H1 (cell line): Measurements from ENCODE around the gene SOD2. TPM values are rescaled to one million over a fixed set of nuclear protein-coding genes. Genes with fewer than 3 reads are reported as not detected.

Experiments
- CTCF ChIA-PET: fragments of 300-600 bp; sonication (Branson Sonifier 250); formaldehyde crosslinking; loops from one replicate; lab custom pipeline; 2021; ENCODE audit not compliant: partially characterized antibody; lab: Charles Lee
- POLR2A ChIA-PET: fragments of 300-600 bp; sonication (Branson Sonifier 250); formaldehyde crosslinking; loops from one replicate; lab custom pipeline; 2021; ENCODE audit warnings: inconsistent platforms; ENCODE audit not compliant: partially characterized antibody; lab: Charles Lee
- DNase-seq, 2 experiments: peaks; one replicate each; pipeline versions ENCODE4 v3.0.0 to v3.0.0-alpha.2; 2010 to 2022; ENCODE audit warnings: low spot score in 2 of 2, low read depth in 1 of 2, mixed read lengths in 1 of 2
- FAIRE-seq: peaks from 2 replicates; lab custom pipeline; 2011; peaks lifted over from hg19 to GRCh38; lab: Jason Lieb, UNC
- H2AFZ ChIP-seq: 2 replicates; pipeline ENCODE4 v1.8.1; 2012; ENCODE audit warnings: low read length, inconsistent platforms
- H2AK5ac ChIP-seq: 2 replicates; pipeline ENCODE4 v1.6.1; 2013; ENCODE audit warnings: low read depth, low read length
- H2BK120ac ChIP-seq: replicated peaks from 2 replicates; pipeline ENCODE3; 2013; ENCODE audit warnings: low read depth, low read length, inconsistent platforms
- H2BK12ac ChIP-seq: 2 replicates; pipeline ENCODE4 v1.6.1; 2013; ENCODE audit warnings: low read depth, low read length
- H2BK15ac ChIP-seq: 2 replicates; pipeline ENCODE4 v1.6.1; 2013; ENCODE audit warnings: low read length
- H2BK20ac ChIP-seq: 2 replicates; pipeline ENCODE4 v1.6.1; 2013; ENCODE audit warnings: low read length
- H2BK5ac ChIP-seq: 2 replicates; pipeline ENCODE4 v1.6.1; 2013; ENCODE audit warnings: low read depth, low read length
- H3K14ac ChIP-seq: 2 replicates; pipeline ENCODE4 v1.6.1; 2013; ENCODE audit warnings: inconsistent platforms; ENCODE audit not compliant: insufficient read length
- H3K18ac ChIP-seq: 2 replicates; pipeline ENCODE4 v1.6.1; 2013; ENCODE audit warnings: low read length; ENCODE audit errors: extremely low read depth
- H3K23ac ChIP-seq: 2 replicates; pipeline ENCODE4 v1.6.1; 2013; ENCODE audit warnings: inconsistent platforms; ENCODE audit not compliant: insufficient read length
- H3K23me2 ChIP-seq: 2 replicates; pipeline ENCODE4 v1.6.1; 2013; ENCODE audit warnings: low read depth, low read length
- H3K27ac ChIP-seq: 2 replicates; pipeline ENCODE4 v1.6.1; 2011; ENCODE audit warnings: low read depth, low read length, inconsistent platforms
- H3K27me3 ChIP-seq, 4 experiments: replicated peaks in 1 of 4; 1 replicate in 1 of 4; 2 replicates in 3 of 4; pipeline versions ENCODE4 v1.6.1 to v1.8.1; 2011 to 2013; ENCODE audit warnings: low read length in 3 of 4, mild to moderate bottlenecking in 3 of 4, inconsistent platforms in 2 of 4, mixed read lengths in 2 of 4, moderate library complexity in 1 of 4; ENCODE audit not compliant: control insufficient read depth in 3 of 4, insufficient read depth in 3 of 4; ENCODE audit errors: extremely low read depth in 1 of 4
- H3K36me3 ChIP-seq, 4 experiments: 2 replicates each; pipeline versions ENCODE4 v1.6.1 to v1.8.1; 2011 to 2013; ENCODE audit warnings: mild to moderate bottlenecking in 4 of 4, low read length in 3 of 4, moderate library complexity in 2 of 4, control low read depth in 1 of 4, inconsistent platforms in 1 of 4; ENCODE audit not compliant: insufficient read depth in 4 of 4, control insufficient read depth in 2 of 4
- H3K4ac ChIP-seq: replicated peaks from 2 replicates; pipeline ENCODE3; 2013; ENCODE audit warnings: low read length, low read depth, mixed read lengths, inconsistent platforms; ENCODE audit not compliant: insufficient read length
- H3K4me1 ChIP-seq, 4 experiments: replicated peaks in 1 of 4; 1 replicate in 1 of 4; 2 replicates in 3 of 4; pipeline versions ENCODE4 v1.6.1 to v1.8.1; 2011 to 2013; ENCODE audit warnings: low read length in 3 of 4, inconsistent platforms in 2 of 4, mixed read lengths in 1 of 4; ENCODE audit not compliant: insufficient read depth in 4 of 4, control insufficient read depth in 3 of 4
- H3K4me2 ChIP-seq, 2 experiments: 2 replicates each; pipeline versions ENCODE4 v1.6.1 to v1.8.1; 2011 to 2013; ENCODE audit warnings: low read depth in 2 of 2, low read length in 2 of 2, control low read depth in 1 of 2, inconsistent platforms in 1 of 2, mild to moderate bottlenecking in 1 of 2; ENCODE audit not compliant: insufficient read depth in 1 of 2
- H3K4me3 ChIP-seq, 4 experiments: fragments of 200-600, 300-600 bp in 1 of 4; sonication (generic), shearing (Covaris generic), sonication (Bioruptor Twin) in 1 of 4; 2 replicates each; pipeline versions ENCODE4 v1.5.1 to v1.8.1; 2011 to 2016; ENCODE audit warnings: low read length in 4 of 4, low read depth in 3 of 4, control low read depth in 2 of 4, inconsistent platforms in 2 of 4, mild to moderate bottlenecking in 2 of 4, mixed read lengths in 1 of 4, moderate library complexity in 1 of 4; ENCODE audit not compliant: insufficient read depth in 2 of 4; ENCODE audit errors: extremely low read depth in 1 of 4
- H3K56ac ChIP-seq: replicated peaks from 2 replicates; pipeline ENCODE3; 2013; ENCODE audit warnings: low read depth, mild to moderate bottlenecking, mixed read lengths, low read length, inconsistent platforms; ENCODE audit not compliant: insufficient read length
- H3K79me1 ChIP-seq: 2 replicates; pipeline ENCODE4 v1.6.1; 2013; ENCODE audit warnings: low read depth, low read length, control low read depth
- H3K79me2 ChIP-seq, 2 experiments: 2 replicates each; pipeline versions ENCODE4 v1.6.1 to v1.8.1; 2012 to 2013; ENCODE audit warnings: low read length in 2 of 2, mild to moderate bottlenecking in 2 of 2, inconsistent platforms in 1 of 2; ENCODE audit not compliant: insufficient read depth in 2 of 2, control insufficient read depth in 1 of 2
- H3K9ac ChIP-seq, 4 experiments: replicated peaks in 1 of 4; 1 replicate in 1 of 4; 2 replicates in 3 of 4; pipeline versions ENCODE4 v1.6.1 to v1.8.1; 2011 to 2013; ENCODE audit warnings: low read depth in 3 of 4, low read length in 3 of 4, control low read depth in 2 of 4, mild to moderate bottlenecking in 2 of 4, moderate library complexity in 2 of 4, inconsistent platforms in 1 of 4; ENCODE audit errors: extremely low read depth in 1 of 4
- H3K9me3 ChIP-seq, 2 experiments: 2 replicates each; pipeline versions ENCODE4 v1.6.1 to v1.8.1; 2012 to 2013; ENCODE audit warnings: mild to moderate bottlenecking in 2 of 2, moderate library complexity in 2 of 2, control low read depth in 1 of 2, inconsistent platforms in 1 of 2, low read depth in 1 of 2, low read length in 1 of 2, mixed read lengths in 1 of 2; ENCODE audit not compliant: insufficient read depth in 2 of 2
- H4K20me1 ChIP-seq, 2 experiments: replicated peaks in 1 of 2; 2 replicates each; pipeline versions ENCODE3 to v1.8.1; 2011 to 2013; ENCODE audit warnings: inconsistent platforms in 2 of 2, low read length in 2 of 2, mild to moderate bottlenecking in 1 of 2; ENCODE audit not compliant: insufficient read depth in 2 of 2, control insufficient read depth in 1 of 2
- H4K5ac ChIP-seq: 2 replicates; pipeline ENCODE4 v1.6.1; 2013; ENCODE audit warnings: low read length, low read depth, mixed read lengths, inconsistent platforms; ENCODE audit not compliant: insufficient read length
- H4K8ac ChIP-seq: 2 replicates; pipeline ENCODE4 v1.8.0; 2013; ENCODE audit warnings: mild to moderate bottlenecking, moderate library complexity, low read length, inconsistent platforms; ENCODE audit not compliant: insufficient read depth; ENCODE audit errors: extremely low read depth
- H4K91ac ChIP-seq: replicated peaks from 2 replicates; pipeline ENCODE3; 2013; ENCODE audit warnings: low read length, mixed read lengths, inconsistent platforms; ENCODE audit not compliant: insufficient read length
- CHD1 ChIP-seq: IDR thresholded peaks from 2 replicates; pipeline ENCODE4 v1.6.1; 2012; ENCODE audit warnings: low read depth, low read length, improper control_type of control experiment
- E2F6 ChIP-seq: IDR thresholded peaks from 2 replicates; pipeline ENCODE4 v1.6.1; 2012; ENCODE audit warnings: inconsistent platforms
- HDAC2 ChIP-seq, 2 experiments: fragments of 300-600 bp in 1 of 2; sonication (generic) in 1 of 2; IDR thresholded peaks; 2 replicates each; pipeline ENCODE4 v1.6.1; 2011 to 2012; ENCODE audit warnings: low read depth in 2 of 2, low read length in 2 of 2, mild to moderate bottlenecking in 2 of 2, moderate library complexity in 2 of 2, borderline replicate concordance in 1 of 2, inconsistent platforms in 1 of 2
- KDM4A ChIP-seq: IDR thresholded peaks from one replicate; pipeline ENCODE4 v1.7.1; 2012; ENCODE audit warnings: low read depth, mild to moderate bottlenecking, moderate library complexity, low read length, inconsistent platforms; ENCODE audit not compliant: severe bottlenecking
- PHF8 ChIP-seq: fragments of 200-600 bp; sonication (generic); conservative IDR thresholded peaks from 2 replicates; pipeline ENCODE4 v1.7.1; 2012; ENCODE audit warnings: low read depth, mild to moderate bottlenecking, inconsistent platforms, low read length, moderate library complexity
- RAD21 ChIP-seq, 2 experiments: IDR thresholded peaks in 1 of 2; conservative IDR thresholded peaks in 1 of 2; 2 replicates each; pipeline ENCODE4 v1.6.1; 2011; ENCODE audit warnings: low read depth in 2 of 2, low read length in 2 of 2, improper control_type of control experiment in 1 of 2, inconsistent platforms in 1 of 2, mild to moderate bottlenecking in 1 of 2, moderate library complexity in 1 of 2
- RNF2 ChIP-seq: fragments of 200-900, 300-1000 bp; sonication (generic); IDR thresholded peaks from 2 replicates; pipeline ENCODE4 v1.7.1; 2016; ENCODE audit warnings: borderline replicate concordance, low read depth, mild to moderate bottlenecking, antibody characterized with exemption, low read length; ENCODE audit not compliant: poor library complexity, severe bottlenecking; ENCODE audit errors: missing control alignments
- WGBS, 2 experiments: shearing (Covaris generic) in 1 of 2; methylation state at CpG; one replicate each; pipeline versions ENCODE4 v1.1.6 to v1.1.7; 2013 to 2015; ENCODE audit warnings: low lambda C conversion rate in 2 of 2, mixed read lengths in 2 of 2, inconsistent platforms in 1 of 2, low coverage in 1 of 2, missing lambda C conversion rate in 1 of 2; ENCODE audit not compliant: insufficient replicate concordance in 2 of 2, insufficient coverage in 1 of 2, insufficient read length in 1 of 2; ENCODE audit errors: extremely low coverage in 1 of 2, missing lambda C conversion rate in 1 of 2; 5-methylcytosine and 5-hydroxymethylcytosine counted together
- polyA plus RNA-seq, 7 experiments: library from polyadenylated mRNA; depleted of rRNA in 3 of 7; stranded (reverse) in 5 of 7; unstranded in 2 of 7; fragments of >200 nt in 5 of 7; fragments of 200-250 nt in 2 of 7; gene quantifications; 1 replicate in 5 of 7; 2 replicates in 1 of 7; 4 replicates in 1 of 7; pipeline versions ENCODE4 v1.2.1 to v1.2.3, GENCODE V29; 2011 to 2013; ENCODE audit warnings: missing spikeins in 2 of 7, mixed read lengths in 2 of 7
- total RNA-seq: library from RNA; stranded (reverse); fragmentation: NEBNext Ultra II Directional; extraction: Animal tissue kit (Norgen Biotek cat#: 25700); gene quantifications from 2 replicates; pipeline ENCODE4 v1.2.1, GENCODE V29; 2021
- TF ChIP-seq, protein P1 (sequence below): IDR thresholded peaks from 2 replicates; pipeline ENCODE4 v1.6.1; 2011; ENCODE audit warnings: low read depth, mild to moderate bottlenecking, low read length; ENCODE audit not compliant: insufficient read depth
- TF ChIP-seq, protein P2 (sequence below): IDR thresholded peaks from 2 replicates; pipeline ENCODE4 v1.6.1; 2011; ENCODE audit warnings: low read length, improper control_type of control experiment

The SOD2 gene
- total and polyA plus RNA-seq, 2 of the 8 experiments (the other 6 are each of a cell fraction or from before 2014, with no cell fraction given), result 31.1 to 88.7 TPM

GRCh38 chr6:159678574-159678973 is 14.5 kb downstream of the SOD2 start:
- H4K91ac ChIP-seq, result no peak overlapping the region
- H3K27me3 ChIP-seq, result no peaks in the 10 kb centered on the region
- FAIRE-seq (no peak), DNase-seq (no peak)
- no peak overlapping the region for H3K56ac ChIP-seq
- 91% methylated on average over 3 of the region's 3 CpGs; no CpG with 5 or more reads in 1 of the 2 experiments for WGBS, 2 experiments
- no peaks in the 10 kb centered on the region for H3K23me2 ChIP-seq
- no peaks in the 10 kb centered on the region for H3K79me2 ChIP-seq
- H3K9ac ChIP-seq, result no peak overlapping the region
- no peak overlapping the region for H2AK5ac ChIP-seq
- no peak overlapping the region for H2BK12ac ChIP-seq
- H4K20me1 ChIP-seq, result no peaks in the 10 kb centered on the region
- no peak overlapping the region for H2BK15ac ChIP-seq
- no peaks in the 10 kb centered on the region for H3K4me1 ChIP-seq
- H3K23ac ChIP-seq, result no peak overlapping the region
- no peak overlapping the region for H2BK5ac ChIP-seq
- H4K8ac ChIP-seq, result no peak overlapping the region
- H2BK20ac ChIP-seq, result no peak overlapping the region
- H3K4ac ChIP-seq, result no peak overlapping the region
- H2BK120ac ChIP-seq, result no peak overlapping the region
- ChIA-PET POLR2A (interaction anchor here (1.4 kb wide), 1 partner anchor 15 kb away, joined by 3 read pairs; the partner anchor contains the start of gene SOD2), CTCF (interaction anchor here (1.9 kb wide), 1 partner anchor 13 kb away, joined by 7 read pairs; no protein-coding TSS in a partner anchor)
- no peak overlapping the region for H3K4me2 ChIP-seq
- no peak overlapping the region for H4K5ac ChIP-seq
- no peak overlapping the region for H3K4me3 ChIP-seq
- H2AFZ ChIP-seq, result no peak overlapping the region
- no peaks in the 10 kb centered on the region for H3K9me3 ChIP-seq
- no peak overlapping the region for H3K18ac ChIP-seq
- no peak overlapping the region for H3K27ac ChIP-seq
- H3K79me1 ChIP-seq, result no peaks in the 10 kb centered on the region
- no peak overlapping the region for H3K14ac ChIP-seq
- peaks cover 0 to 29% (median 5%) of the 10 kb centered on the region in 4 experiments; a peak in 4 of 8 replicates for H3K36me3 ChIP-seq
- TF ChIP-seq CHD1, result no peak
- TF ChIP-seq PHF8, result no peak
- no peak for TF ChIP-seq HDAC2 (IDR thresholded peaks at IDR 0.05; ENCODE audit: borderline replicate concordance in 1 of 2, low read depth in 2 of 2, low read length in 2 of 2)
- TF ChIP-seq, protein P1, sequence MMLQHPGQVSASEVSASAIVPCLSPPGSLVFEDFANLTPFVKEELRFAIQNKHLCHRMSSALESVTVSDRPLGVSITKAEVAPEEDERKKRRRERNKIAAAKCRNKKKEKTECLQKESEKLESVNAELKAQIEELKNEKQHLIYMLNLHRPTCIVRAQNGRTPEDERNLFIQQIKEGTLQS, result no peak
- TF ChIP-seq, protein P2, sequence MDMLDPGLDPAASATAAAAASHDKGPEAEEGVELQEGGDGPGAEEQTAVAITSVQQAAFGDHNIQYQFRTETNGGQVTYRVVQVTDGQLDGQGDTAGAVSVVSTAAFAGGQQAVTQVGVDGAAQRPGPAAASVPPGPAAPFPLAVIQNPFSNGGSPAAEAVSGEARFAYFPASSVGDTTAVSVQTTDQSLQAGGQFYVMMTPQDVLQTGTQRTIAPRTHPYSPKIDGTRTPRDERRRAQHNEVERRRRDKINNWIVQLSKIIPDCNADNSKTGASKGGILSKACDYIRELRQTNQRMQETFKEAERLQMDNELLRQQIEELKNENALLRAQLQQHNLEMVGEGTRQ, result no peak
- no peak for TF ChIP-seq RNF2
- no peak for TF ChIP-seq RAD21 (IDR thresholded peaks at IDR 0.05 in 1 of 2, conservative IDR thresholded peaks at IDR 0.05 in 1 of 2; ENCODE audit: low read depth in 2 of 2, low read length in 2 of 2)
- TF ChIP-seq KDM4A, result no peak
- TF ChIP-seq E2F6, result no peak
